Muscle of leg (tissue), 11 donors: ENCODE data around the gene NES. TPM values are rescaled to one million over a fixed set of nuclear protein-coding genes. Genes with fewer than 3 reads are reported as not detected.
A peak's percentile ranks its signal among the peaks of the same experiment; 100 is the strongest.

ENCODE experiments used
- DNase-seq: peaks from one replicate; pipeline ENCODE4 v3.0.0; 2013
- H3K27ac ChIP-seq: one replicate; pipeline ENCODE4 v1.5.1; 2013; ENCODE audit warnings: mild to moderate bottlenecking, low read length, control low read depth
- H3K27me3 ChIP-seq: one replicate; pipeline ENCODE4 v1.6.1; 2013; ENCODE audit warnings: low read length; ENCODE audit not compliant: control insufficient read depth, insufficient read depth
- H3K36me3 ChIP-seq: one replicate; pipeline ENCODE4 v1.6.1; 2013; ENCODE audit warnings: low read length; ENCODE audit not compliant: control insufficient read depth, insufficient read depth
- H3K4me1 ChIP-seq: one replicate; pipeline ENCODE4 v1.6.1; 2013; ENCODE audit warnings: low read length; ENCODE audit not compliant: control insufficient read depth, insufficient read depth
- H3K4me3 ChIP-seq: one replicate; pipeline ENCODE4 v1.5.1; 2013; ENCODE audit warnings: low read length, control low read depth
- H3K9me3 ChIP-seq: replicated peaks from 2 replicates; pipeline ENCODE4 v1.6.1; 2013; ENCODE audit warnings: low read depth, low read length; ENCODE audit not compliant: control insufficient read depth
- WGBS: methylation state at CpG from one replicate; pipeline ENCODE4 v1.1.5; 2013; ENCODE audit warnings: missing lambda C conversion rate; ENCODE audit not compliant: insufficient coverage; 5-methylcytosine and 5-hydroxymethylcytosine counted together
- polyA plus RNA-seq, 8 donors: library from polyadenylated mRNA; unstranded; fragments of 120-200 nt; gene quantifications; one replicate each; pipeline versions ENCODE4 v1.2.1 to v1.2.3, GENCODE V29; 2013; ENCODE audit warnings: inconsistent platforms in 1 of 8, low replicate concordance in 1 of 8; ENCODE audit not compliant: insufficient read length in 8 of 8, insufficient read depth in 1 of 8
- total RNA-seq: library from RNA; stranded (reverse); fragments of 120-200 nt; gene quantifications from one replicate; pipeline ENCODE4 v1.2.4, GENCODE V29; 2013

Gene NES
- total and polyA plus RNA-seq, 9 donors = 590 to 1,263 (median 856) TPM

GRCh38 chr1:156648496-156648895 lies 28.7 kb downstream of the NES start:
- no peaks in the 10 kb centered on the region for H3K9me3 ChIP-seq
- H3K27ac ChIP-seq = no peak overlapping the region
- 81% methylated on average over 9 of the region's 10 CpGs for WGBS
- no peak overlapping the region for H3K4me3 ChIP-seq
- H3K36me3 ChIP-seq = no peaks in the 10 kb centered on the region
- H3K27me3 ChIP-seq = peaks cover 84% of the 10 kb centered on the region
- no peak for DNase-seq
- no peaks in the 10 kb centered on the region for H3K4me1 ChIP-seq

- no peaks in the 10 kb centered on the region for H3K9me3 ChIP-seq
- DNase-seq = no peak
- H3K4me1 ChIP-seq = peaks cover 3% of the 10 kb centered on the region
- H3K4me3 ChIP-seq = no peak overlapping the region
- H3K36me3 ChIP-seq = no peaks in the 10 kb centered on the region
- no peak overlapping the region for H3K27ac ChIP-seq
- 70% methylated on average over 7 of the region's 10 CpGs for WGBS
- H3K27me3 ChIP-seq = peaks cover 87% of the 10 kb centered on the region
Observed at GRCh38 chr1:156647351-156647750, 29.9 kb downstream of the NES start.

GRCh38 chr1:156646738-156647211 lies 30.4 kb downstream of the NES start:
- peaks cover 7% of the 10 kb centered on the region for H3K4me1 ChIP-seq
- peaks cover 91% of the 10 kb centered on the region for H3K27me3 ChIP-seq
- DNase-seq = no peak
- no peaks in the 10 kb centered on the region for H3K36me3 ChIP-seq
- 4% methylated on average over 51 of the region's 51 CpGs for WGBS
- H3K4me3 ChIP-seq = no peak overlapping the region
- H3K9me3 ChIP-seq = no peaks in the 10 kb centered on the region
- no peak overlapping the region for H3K27ac ChIP-seq

- H3K27ac ChIP-seq = no peak overlapping the region
- H3K27me3 ChIP-seq = peaks cover 92% of the 10 kb centered on the region
- no peak for DNase-seq
- H3K9me3 ChIP-seq = no peaks in the 10 kb centered on the region
- peaks cover 17% of the 10 kb centered on the region for H3K4me1 ChIP-seq
- H3K4me3 ChIP-seq = no peak overlapping the region
- H3K36me3 ChIP-seq = no peaks in the 10 kb centered on the region
- WGBS = 100% methylated on average over 1 of the region's 1 CpG
Observed at GRCh38 chr1:156645666-156646065, 31.5 kb downstream of the NES start.

- DNase-seq = no peak
- H3K27me3 ChIP-seq = peaks cover 95% of the 10 kb centered on the region
- 19% methylated on average over 2 of the region's 3 CpGs for WGBS
Observed at GRCh38 chr1:156645056-156645455, 32.2 kb downstream of the NES start.

GRCh38 chr1:156644640-156645039 lies 32.6 kb downstream of the NES start:
- DNase-seq = no peak
- Histone ChIP-seq H3K36me3 (no peaks in the 10 kb centered on the region), H3K9me3 (no peaks in the 10 kb centered on the region), H3K4me3 (no peak overlapping the region), H3K4me1 (peaks cover 21% of the 10 kb centered on the region), H3K27me3 (peaks cover 98% of the 10 kb centered on the region), H3K27ac (no peak overlapping the region)
- 40% methylated on average over 1 of the region's 1 CpG for WGBS

More at GRCh38 chr1:156645056-156645455, 32.2 kb downstream of the NES start:
- H3K9me3 ChIP-seq = no peaks in the 10 kb centered on the region
- no peak overlapping the region for H3K4me3 ChIP-seq
- no peak overlapping the region for H3K27ac ChIP-seq
- no peaks in the 10 kb centered on the region for H3K36me3 ChIP-seq
- H3K4me1 ChIP-seq = peaks cover 17% of the 10 kb centered on the region

- peaks cover 98% of the 10 kb centered on the region for H3K27me3 ChIP-seq
- 83% methylated on average over 1 of the region's 3 CpGs for WGBS
Observed at GRCh38 chr1:156644146-156644545, 33.1 kb downstream of the NES start.

GRCh38 chr1:156643778-156644092 lies 33.5 kb downstream of the NES start:
- Histone ChIP-seq H3K4me3 (no peak overlapping the region), H3K27ac (no peak overlapping the region), H3K27me3 (peaks cover 99% of the 10 kb centered on the region), H3K9me3 (no peaks in the 10 kb centered on the region), H3K4me1 (peaks cover 30% of the 10 kb centered on the region), H3K36me3 (no peaks in the 10 kb centered on the region)
- 57% methylated on average over 7 of the region's 7 CpGs for WGBS
- DNase-seq = no peak

More at GRCh38 chr1:156644146-156644545, 33.1 kb downstream of the NES start:
- Histone ChIP-seq H3K4me3 (no peak overlapping the region), H3K36me3 (no peaks in the 10 kb centered on the region), H3K27ac (no peak overlapping the region), H3K4me1 (peaks cover 26% of the 10 kb centered on the region), H3K9me3 (no peaks in the 10 kb centered on the region)
- DNase-seq = no peak

GRCh38 chr1:156643049-156643777 lies 34.0 kb downstream of the NES start:
- no CpG with 5 or more reads among the region's 7 CpGs for WGBS
- peaks cover 99% of the 10 kb centered on the region for H3K27me3 ChIP-seq
- H3K4me1 ChIP-seq = peaks cover 35% of the 10 kb centered on the region
- no peak for DNase-seq
- H3K4me3 ChIP-seq = no peak overlapping the region
- no peaks in the 10 kb centered on the region for H3K36me3 ChIP-seq
- H3K27ac ChIP-seq = no peak overlapping the region
- H3K9me3 ChIP-seq = no peaks in the 10 kb centered on the region

GRCh38 chr1:156642265-156643048 lies 34.8 kb downstream of the NES start:
- 3% methylated on average over 34 of the region's 40 CpGs for WGBS
- no peak overlapping the region for H3K27ac ChIP-seq
- no peaks in the 10 kb centered on the region for H3K9me3 ChIP-seq
- H3K36me3 ChIP-seq = no peaks in the 10 kb centered on the region
- H3K4me3 ChIP-seq = peak overlapping the region; percentile 30
- DNase-seq = no peak
- peaks cover 35% of the 10 kb centered on the region for H3K4me1 ChIP-seq
- peaks cover 97% of the 10 kb centered on the region for H3K27me3 ChIP-seq
